GM18526 (cell line): ENCODE data around the gene SPATA24.

Source experiments
- POLR2A ChIP-seq: IDR thresholded peaks from 3 replicates; pipeline ENCODE4 v1.6.1; 2011; ENCODE audit not compliant: insufficient read length; ENCODE audit errors: extremely low read depth

The SPATA24 gene

DNA sequence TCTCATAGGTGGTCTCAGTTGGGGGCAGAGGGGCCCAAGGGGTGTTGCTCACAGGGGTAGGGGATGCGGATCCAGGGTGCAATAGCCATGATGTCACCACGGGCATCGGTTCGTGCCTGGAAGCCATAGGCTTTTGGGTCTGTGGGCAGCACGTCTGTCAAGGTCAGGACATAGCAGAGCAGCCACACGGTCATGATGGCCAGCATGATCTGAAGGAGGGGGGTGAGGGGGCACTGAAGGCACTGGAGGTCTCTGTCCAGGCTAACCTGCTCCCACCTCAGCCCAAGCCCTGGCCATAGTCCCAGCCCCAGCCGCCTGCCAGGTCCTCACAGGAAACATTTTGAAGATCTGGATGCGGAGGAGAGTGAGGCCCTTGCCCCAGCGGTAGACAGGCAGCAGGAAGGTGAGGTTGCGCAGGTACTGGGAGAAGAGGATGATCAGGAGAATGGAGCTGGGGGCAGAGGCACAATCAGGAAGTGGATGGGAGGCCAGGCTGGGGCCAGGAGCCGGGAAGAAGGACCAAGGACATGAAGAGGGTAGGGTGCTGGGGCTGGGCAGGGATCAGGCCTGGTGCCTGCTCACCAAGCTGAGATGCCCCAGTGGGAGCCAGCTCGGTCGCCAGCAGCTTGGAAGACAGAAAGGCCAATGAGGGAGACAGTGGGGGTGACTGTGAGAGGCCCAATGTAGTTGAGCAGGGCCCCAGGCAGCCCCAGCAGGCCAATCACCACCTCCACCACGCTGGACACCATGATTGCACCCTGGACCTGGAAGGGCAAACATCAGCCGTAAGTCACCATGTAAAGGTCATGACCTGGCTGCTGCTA lies 24.1 kb downstream of the SPATA24 start:
- TF ChIP-seq POLR2A = no peak

DNA sequence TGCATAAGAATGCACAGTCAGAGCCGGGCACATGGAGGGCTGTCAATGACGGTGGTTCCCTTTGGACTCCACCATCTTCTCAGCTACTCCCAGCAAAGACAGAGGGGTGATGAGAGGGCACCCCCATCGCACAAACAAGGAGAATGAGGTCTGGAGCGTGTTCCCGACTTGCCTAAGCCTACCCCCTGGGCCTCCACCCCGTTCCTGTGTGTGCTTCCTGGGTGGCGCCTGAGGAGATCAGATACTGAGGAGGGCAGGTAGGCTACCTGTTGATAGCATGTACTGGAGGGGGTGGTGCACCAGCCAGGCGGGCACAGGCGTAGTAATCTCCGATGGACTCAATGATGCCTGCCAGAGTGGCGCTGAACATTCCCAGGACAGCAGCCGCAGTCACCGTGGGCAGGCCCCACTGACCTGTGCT lies 24.9 kb downstream of the SPATA24 start:
- TF ChIP-seq POLR2A = no peak

DNA sequence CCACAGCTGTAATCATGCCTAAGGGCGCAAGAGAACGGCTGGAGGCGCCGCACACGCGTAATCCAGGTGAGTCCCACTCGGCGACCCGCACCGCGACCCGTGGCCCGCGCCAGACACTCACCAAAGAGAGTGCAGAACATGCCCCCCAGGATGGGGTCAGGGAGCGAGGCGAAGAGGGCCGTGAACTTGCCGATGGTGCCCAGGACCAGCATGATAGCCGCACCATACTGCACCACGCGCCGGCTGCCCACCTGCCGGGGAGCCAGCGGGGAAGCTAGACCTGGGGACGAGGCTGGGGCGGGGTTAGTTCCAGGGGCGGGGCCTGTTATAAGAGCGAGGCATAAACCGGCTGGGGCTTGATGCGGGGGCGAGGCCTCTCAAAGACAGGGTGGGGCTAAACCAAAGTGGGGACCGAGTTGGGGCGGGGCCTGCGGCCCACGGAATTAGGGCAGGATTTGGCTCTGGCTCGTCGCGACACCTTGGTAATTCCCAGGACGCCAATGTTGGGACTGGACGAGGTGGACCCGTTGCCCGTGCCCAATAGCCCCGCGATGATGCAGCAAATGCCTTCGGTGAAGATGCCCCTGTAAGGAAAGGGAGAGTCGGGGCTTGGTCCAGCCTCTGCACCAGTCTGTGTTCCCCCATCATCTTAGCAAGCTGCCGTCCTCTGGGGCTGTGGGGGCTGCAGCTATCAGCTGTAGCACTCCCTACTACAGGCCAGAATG lies 25.6 kb downstream of the SPATA24 start:
- TF ChIP-seq POLR2A = no peak

DNA sequence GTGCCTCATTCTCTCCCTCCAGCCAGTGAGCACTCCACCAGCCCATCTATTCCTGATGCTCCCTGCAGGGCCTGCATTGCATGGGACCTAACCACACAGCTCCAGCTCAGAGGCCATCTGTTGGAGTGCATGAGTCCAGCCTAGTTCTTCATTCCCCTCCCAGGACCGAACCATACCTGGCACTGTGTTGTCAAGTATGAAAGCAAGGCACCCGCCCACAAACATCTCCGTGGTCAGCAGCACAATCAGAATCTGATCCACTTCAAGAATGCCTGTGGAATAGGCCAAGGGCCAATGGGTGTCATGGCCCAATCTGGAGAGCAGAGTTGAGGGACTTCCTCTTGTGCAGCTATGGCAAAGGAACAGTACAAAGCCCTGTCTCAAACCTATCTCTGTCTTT lies 26.7 kb downstream of the SPATA24 start:
- no peak for TF ChIP-seq POLR2A

DNA sequence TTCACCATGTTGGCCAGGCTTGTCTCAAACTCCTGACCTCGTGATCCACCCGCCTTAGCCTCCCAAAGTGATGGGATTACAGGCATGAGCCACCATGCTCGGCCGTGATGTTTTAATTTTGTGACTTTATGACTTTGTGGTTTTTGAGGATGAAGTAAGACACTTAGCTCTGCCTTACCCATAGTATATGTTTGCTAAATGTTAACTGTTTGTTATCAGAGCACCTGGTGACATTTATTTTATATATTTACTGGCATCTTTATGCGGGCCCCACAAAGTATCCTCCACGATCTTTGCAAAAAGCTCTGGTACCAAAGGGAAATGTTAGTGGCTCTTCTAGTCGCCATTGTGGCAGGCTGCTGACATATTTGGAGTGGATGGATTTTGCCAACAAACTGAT lies 27.5 kb downstream of the SPATA24 start:
- TF ChIP-seq POLR2A = no peak

DNA sequence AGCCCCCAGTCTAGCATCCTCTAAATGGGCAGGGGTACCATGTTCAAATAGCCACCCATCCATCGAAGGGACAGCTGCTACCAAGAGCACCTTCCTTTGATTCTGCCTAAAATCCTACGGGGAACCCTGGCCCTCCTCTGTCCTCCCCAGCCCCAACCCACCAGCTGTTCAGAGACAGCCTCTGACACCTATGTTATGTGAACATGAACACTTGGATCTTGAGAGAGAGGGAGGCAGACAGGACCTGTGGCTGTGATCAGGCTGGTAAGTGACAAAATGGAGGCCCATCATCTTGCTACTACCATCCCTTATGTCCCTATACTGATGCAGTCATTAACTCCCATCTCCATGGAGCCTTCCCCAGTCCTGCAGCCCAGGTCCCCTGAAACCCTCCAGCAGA lies 29.0 kb downstream of the SPATA24 start:
- no peak for TF ChIP-seq POLR2A

DNA sequence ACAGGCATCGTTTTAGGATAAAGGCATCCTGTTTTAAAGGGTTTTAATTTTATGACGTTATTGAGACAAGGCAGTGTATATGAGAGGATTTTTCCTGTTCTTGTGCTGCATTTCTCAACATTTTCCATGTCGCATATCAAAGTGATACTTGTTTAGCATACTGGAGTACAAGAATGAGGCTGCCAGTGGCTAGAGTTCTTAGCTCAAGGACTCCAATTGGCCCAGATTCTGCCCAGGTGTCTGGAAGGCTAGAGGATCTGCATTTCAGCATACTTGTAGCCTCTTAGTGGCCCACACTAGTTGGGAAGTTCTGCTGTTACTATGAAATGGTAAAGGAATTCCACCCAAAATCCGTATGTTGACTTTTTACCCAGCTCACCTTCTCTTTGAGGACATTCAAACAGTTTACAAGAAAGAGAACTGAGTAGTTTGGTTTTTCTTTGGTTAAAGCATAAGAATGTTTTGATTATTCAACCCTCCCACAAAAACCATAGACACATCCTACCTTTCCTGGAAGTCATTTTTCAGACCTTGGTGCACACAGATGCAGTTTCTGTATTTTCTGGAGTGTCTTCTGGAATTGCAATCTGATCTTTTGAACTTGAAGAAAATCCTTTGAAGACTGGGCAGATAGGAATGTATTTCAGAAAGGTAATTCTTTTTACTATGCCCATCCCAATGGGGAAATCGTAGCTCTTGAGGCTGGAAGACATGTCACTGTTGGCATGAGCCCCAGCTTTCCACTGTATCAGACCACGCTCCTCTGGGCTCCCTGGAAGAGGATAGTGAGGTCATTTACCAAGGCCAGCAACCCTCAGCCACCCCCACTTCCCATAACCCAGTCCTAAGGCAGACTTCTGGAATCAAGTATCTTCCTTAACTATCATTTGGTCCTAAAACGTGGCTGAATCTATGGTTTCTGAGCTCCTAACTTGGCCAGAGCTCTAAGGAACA lies 32.1 kb downstream of the SPATA24 start:
- no peak for TF ChIP-seq POLR2A

DNA sequence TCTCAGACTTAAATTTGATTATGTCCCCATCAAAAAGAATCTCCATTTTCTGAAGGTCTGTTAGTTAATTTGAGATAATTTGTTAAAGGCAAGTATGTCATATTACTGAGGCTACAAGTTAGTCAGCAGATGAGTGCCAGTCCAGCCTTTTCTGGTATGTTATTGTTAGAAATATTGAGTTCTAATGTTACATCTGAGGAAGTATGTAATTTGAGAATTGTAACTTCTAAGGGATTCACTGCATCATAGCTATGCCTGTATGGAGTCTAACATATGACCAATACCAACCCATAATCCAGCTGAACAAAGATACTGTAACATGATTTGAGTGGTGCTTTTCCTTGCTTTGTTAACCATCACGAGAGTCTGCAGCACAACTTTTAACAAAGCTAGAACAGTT lies 34.7 kb downstream of the SPATA24 start:
- no peak for TF ChIP-seq POLR2A

DNA sequence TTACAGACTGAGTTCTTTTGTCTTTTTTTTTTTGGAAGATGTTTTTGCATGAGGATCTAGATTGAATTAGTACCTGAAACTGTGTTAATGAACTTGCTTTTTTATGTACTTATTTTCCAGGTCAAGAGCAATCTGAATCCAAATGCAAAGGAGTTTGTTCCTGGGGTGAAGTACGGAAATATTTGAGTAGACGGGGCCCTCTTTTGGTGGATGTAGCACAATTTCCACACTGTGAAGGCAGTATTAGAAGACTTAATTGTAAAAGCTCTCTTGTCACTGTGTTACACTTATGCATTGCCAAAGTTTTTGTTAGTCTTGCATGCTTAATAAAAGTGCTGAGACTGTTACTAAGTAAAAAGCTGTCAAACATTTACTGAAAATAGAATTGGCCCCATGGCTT lies 35.3 kb downstream of the SPATA24 start:
- TF ChIP-seq POLR2A = no peak

DNA sequence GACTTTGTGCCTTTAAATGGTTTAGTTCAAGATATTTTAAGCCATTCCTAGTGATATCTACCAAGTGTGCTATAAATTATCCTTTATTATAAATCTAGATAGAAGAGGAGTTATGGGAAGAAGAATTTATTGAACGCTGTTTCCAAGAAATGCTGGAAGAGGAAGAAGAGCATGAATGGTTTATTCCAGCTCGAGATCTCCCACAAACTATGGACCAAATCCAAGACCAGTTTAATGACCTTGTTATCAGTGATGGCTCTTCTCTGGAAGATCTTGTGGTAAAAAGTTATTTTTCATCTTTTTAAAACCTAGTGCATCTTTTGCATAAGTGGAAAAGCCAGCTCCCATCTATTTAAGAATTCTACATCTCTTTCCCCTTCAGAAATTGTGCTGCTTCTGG lies 39.4 kb downstream of the SPATA24 start:
- no peak for TF ChIP-seq POLR2A

DNA sequence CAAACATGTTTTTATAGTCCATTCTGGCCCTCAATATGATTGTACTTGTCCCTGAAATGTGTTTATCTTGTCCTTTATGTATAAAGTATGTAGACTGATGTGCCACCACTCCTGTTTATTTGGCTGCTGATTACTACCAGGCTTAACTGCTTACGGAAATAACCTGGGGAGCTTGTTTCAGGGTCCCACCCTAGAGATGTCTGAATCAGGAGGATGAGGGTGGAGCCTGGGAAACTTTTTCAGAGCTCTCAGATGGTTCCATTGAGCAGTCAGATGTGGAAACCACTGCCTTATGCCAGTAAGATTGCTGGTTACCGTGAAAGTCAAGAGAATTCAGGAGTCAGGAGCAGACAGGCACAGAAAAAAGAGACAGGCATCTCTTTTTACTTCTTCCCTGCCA lies 40.0 kb downstream of the SPATA24 start:
- no peak for TF ChIP-seq POLR2A

DNA sequence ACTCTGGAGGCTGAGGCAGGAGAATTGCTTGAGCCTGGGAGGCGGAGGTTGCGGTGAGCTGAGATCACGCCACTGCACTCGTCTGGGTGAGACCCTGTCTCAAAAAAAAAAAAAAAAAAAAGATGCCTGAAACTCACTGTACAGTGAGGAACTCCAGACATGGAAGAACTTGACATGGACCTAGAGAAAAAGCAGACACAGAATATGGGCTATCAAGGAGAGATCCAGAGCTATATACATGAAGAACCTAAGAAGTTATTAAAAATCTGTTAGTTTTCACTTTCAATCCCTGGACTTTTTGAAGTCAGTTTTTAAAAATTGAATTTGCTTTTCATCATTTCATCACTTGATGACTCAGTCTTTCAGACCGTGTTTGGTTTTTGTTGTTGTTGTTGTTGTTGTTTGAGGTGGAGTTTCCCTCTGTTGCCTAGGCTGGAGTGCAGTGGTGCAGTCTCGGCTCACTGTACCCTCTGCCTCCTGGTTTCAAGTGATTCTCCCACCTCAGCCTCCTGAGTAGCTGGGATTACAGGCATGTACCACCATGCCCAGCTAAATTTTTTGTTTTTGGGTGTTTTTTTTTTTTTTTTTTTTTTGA lies 42.0 kb downstream of the SPATA24 start:
- TF ChIP-seq POLR2A = no peak

DNA sequence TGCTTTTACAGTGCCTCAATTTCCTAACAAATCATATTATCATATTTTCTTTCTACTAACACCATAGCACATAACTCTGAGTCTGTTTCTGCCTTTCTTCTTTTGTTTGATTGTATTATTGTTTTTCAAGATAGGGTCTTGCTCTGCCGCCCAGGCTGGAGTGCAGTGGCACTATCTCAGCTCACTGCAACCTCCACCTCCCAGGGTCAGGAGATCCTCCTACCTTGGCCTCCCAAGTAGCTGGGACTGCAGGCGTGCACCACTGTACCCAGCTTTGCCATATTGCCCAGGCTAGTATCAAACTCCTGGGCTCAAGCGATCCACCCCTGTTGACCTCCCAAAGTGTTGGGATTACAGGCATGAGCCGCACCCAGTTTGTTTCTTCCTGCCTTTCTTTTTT lies 43.5 kb downstream of the SPATA24 start:
- TF ChIP-seq POLR2A = no peak

DNA sequence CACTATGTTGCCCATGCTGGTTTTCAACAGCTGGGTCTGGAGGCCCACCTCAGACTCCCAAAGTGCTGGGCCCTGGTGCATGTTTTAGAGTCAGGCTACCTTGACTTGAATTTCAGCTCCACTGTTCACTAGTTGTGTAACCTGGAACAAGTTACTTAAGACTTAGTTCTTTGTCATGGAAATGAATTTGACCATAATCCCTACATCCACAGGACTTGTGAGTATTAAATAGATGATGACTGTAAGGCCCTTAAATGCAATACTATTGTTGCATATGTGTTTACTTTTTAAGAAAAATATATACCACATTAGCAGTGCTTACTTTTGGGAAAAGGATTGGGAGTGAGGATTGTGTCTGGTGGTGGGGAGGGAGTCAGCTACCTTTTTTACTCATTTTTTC lies 45.8 kb downstream of the SPATA24 start:
- TF ChIP-seq POLR2A = no peak

DNA sequence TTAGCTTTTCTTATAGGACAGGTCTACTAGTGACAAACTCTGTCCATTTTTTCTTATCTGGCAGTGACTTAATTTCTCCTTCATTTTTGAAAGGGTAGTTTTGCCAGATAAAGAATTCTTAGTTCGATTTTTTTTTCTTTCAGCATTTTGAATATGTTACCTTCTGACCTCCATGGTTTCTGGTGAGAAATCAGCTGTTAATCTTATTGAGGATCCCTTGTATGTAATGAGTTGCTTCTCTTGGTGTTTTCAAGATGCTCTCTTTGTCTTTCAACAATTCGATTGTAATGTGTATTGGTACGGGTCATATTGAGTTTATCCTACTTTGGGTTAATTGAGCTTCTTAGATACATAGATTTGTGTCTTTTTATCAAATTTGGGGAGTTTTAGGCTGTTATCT lies 49.7 kb downstream of the SPATA24 start:
- TF ChIP-seq POLR2A = no peak
